Fibroblast of skin of right biceps (primary cell): ENCODE measurements around the gene LRP5.
A peak's percentile ranks its signal among the peaks of the same experiment; 100 is the strongest.
"Not testable (repeated sequence)": the region's sequence is repeated elsewhere in the genome, so short reads cannot be mapped to it uniquely, and the experiment has no call there.

Experiments
- DNase-seq: peaks from one replicate; pipeline ENCODE4 v3.0.0-alpha.2; 2013

LRP5 gene

GRCh38 chr11:68471360-68472340, 159.3 kb downstream of the LRP5 start:
- DNase-seq = peak; percentile 73

GRCh38 chr11:68472778-68473177, 160.4 kb downstream of the LRP5 start:
- no peak for DNase-seq

GRCh38 chr11:68473693-68474092, 161.3 kb downstream of the LRP5 start:
- DNase-seq = no peak

DNA sequence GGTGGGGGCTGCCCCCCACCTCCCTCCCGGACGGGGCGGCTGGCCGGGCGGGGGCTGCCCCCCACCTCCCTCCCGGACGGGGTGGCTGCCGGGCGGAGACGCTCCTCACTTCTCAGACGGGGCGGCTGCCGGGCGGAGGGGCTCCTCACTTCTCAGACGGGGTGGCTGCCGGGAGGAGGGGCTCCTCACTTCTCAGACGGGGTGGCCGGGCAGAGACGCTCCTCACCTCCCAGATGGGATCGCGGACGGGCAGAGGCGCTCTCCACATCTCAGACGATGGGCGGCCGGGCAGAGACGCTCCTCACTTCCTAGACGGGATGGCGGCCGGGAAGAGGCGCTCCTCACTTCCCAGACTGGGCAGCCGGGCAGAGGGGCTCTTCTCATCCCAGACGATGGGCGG, 163.2 kb downstream of the LRP5 start:
- not testable (repeated sequence) for DNase-seq

GRCh38 chr11:68479390-68479789, 167.0 kb downstream of the LRP5 start:
- no peak for DNase-seq

GRCh38 chr11:68480193-68480592, 167.8 kb downstream of the LRP5 start:
- DNase-seq = no peak

GRCh38 chr11:68480852-68481510, 168.6 kb downstream of the LRP5 start:
- DNase-seq = no peak

GRCh38 chr11:68481579-68482240, 169.3 kb downstream of the LRP5 start:
- DNase-seq = no peak

DNA sequence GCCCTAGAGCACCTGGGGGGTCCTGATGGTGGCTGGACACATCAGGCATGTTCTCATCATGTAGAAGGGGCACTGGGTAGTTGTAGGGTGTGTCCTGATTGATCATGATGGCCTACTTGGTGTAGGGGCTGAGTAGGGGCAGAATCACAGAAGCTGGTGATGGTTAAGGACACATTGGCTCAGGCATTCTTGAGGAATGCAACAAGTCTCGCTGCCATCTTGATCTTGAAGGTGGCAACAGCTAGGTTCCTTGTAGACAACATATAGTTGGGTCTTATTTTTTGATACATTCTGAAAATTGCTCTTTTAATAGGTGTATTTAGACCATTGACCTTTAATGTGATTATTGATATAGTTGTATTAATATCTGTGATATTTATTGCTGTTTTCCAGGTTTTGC, 176.2 kb downstream of the LRP5 start:
- no peak for DNase-seq

- no peak for DNase-seq
Observed at GRCh38 chr11:68495220-68495729, 182.9 kb downstream of the LRP5 start.

DNA sequence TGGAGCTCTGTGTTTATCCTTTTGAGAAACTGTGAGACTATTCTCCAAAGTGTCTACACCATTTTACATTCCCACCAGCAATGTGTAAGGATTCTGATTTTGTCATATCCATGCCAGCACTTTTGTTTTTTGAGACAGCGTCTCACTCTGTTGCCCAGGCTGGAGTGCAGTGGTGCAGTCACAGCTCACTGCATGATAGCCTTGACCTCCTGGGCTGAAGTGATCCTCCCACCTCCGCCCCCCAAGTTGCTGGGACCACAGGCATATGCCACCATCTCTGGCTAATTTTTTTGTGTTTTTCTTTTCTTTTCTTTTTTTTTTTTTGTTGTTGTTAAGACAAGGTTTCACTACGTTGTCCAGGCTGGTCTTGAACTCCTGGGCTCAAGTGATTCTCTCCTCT, 183.5 kb downstream of the LRP5 start:
- DNase-seq = no peak

GRCh38 chr11:68497761-68498160, 185.4 kb downstream of the LRP5 start:
- no peak for DNase-seq

DNA sequence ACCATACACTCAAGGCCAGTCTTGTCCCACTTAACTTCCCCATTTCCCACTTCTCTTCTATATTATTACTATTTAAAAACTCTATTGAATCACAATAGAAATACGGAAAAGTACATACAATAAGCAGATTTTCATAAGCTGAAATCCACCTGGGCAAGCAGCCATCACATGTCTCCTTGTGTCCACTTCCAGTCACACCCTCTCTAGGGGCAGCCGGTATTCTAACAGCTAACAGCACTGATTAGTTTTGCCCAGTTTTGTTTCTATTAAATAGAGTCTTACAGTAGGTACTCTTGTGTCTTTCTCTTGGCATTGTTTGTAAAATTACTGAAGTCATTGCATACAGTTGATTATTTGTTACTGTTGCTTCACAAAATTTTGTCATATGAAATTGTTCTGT, 185.9 kb downstream of the LRP5 start:
- DNase-seq = no peak
